DMS114 treated with DMSO at 0.1 percent for 48 hours (cell line): ENCODE results near the gene CDH8.

Source experiments
- DNase-seq: peaks from one replicate; lab custom pipeline; 2025; ENCODE audit not compliant: unreplicated experiment; lab: John Stamatoyannopoulos, UW

CDH8 gene

GRCh38 chr16:61659936-61660335 lies 376.3 kb downstream of the CDH8 start:
- DNase-seq: no peak

GRCh38 chr16:61654962-61655361 lies 381.3 kb downstream of the CDH8 start:
- DNase-seq: no peak

DNA sequence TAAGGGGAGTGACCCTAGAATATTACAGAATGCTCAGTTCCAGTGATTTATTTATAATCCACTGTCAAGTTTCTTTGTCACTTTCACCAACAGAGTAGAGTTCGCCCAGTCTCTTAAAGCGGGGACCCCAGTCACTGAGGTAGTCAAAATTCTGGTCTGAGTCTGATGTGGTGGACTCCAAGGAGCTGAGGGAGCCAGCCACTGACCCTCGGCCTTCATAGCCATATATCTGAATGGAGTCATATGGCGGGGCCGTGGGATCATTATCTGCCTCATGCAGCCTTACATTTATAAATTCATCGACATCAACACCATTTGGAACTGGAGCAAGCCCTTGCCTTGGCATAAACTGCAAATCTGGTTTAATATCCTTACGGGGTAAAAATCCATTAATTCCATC lies 382.7 kb downstream of the CDH8 start:
- DNase-seq: no peak

DNA sequence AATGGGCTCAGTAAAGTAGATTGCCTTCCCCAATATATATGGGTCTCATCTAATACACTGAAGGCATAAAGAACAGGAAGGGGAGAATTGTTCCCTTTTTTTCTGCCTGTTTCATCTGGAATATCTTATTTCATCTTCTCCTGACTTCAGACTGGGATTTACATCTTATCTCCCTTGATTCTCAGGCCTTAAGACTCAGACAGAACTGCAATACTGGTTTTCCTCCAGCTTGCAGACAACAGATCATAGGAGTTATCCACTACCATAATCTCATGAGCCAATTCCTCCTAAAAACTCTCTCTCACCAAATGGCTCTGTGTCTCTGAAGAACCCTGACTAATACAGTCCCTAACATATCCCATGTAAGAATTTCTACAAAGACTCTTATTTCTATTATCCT lies 390.7 kb downstream of the CDH8 start:
- no peak for DNase-seq

GRCh38 chr16:61644736-61645135 lies 391.5 kb downstream of the CDH8 start:
- DNase-seq: no peak

GRCh38 chr16:61617219-61617783 lies 418.9 kb downstream of the CDH8 start:
- DNase-seq: no peak

DNA sequence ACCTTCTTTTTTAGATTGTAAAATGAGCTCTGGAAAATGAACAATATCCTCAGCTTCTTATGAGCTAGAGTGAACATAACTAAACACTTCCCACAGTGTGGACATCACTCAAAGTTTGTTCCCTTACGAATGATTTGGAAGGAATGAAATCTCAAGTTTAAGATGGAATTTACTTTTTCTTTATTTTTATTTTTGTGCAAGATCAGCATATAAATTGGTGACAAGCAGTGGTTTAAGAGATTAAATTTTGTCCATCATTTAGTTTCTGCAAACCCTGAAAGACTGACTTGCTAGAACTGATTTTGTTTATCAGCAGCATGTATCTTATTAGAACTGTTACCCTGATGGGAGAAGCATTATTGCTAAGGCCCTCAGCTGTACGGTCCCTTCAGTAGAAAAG lies 420.1 kb downstream of the CDH8 start:
- DNase-seq: no peak

DNA sequence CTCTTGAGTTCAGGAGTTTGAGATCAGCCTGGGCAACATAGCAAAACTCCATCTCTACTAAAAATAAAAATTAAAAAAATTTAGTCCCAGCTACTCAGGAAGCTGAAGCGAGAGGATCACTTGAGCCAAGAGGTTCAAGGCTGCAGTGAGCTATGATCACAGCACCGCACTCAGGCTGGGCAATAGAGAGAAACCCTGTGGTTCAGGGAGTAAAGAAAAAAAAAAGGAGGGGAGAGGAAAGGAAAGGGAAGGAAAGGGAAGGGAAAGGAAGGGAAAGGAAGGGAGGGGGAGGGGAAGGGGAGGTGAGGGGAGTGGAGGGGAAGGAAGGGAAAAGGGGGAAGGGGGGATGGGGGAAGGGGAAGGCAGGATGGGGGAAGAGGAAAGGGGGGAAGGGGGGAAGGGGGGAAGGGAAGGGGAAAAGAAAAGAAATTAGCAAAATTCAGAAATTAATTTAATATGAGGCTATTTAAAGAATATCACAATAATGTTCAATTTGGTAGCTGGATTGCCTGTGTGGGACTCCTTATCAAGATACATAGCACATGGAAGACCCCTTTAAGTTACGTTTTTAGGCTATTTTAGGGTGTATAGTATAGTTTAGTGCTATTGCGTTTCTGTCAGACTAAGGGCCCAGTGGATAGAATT lies 424.3 kb downstream of the CDH8 start:
- DNase-seq: no peak

DNA sequence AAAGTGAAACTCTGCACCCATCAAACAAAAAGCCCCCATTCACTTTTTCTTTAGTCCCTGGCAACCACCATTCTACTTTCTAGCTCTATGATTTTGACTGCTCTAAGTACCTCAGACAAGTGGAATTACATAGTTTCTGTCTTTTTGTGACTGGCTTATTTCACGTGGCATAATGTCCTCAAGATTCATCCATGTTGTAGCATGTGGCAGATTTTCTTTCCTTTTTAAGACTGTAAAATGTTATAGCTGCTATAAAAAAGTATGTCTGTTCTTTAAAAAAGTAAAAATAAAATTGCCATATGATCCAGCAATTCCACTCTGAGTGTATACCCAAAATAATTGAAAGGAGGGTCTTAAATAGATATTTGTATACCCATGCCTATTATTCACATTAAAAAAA lies 429.7 kb downstream of the CDH8 start:
- DNase-seq: no peak
